HUES6 (cell line): ENCODE results near the gene CENPT.

Source experiments
- H3K27ac ChIP-seq: 2 replicates; pipeline ENCODE4 v1.7.0; 2013; ENCODE audit warnings: low read depth, mild to moderate bottlenecking, low read length, inconsistent platforms
- H3K27me3 ChIP-seq: 2 replicates; pipeline ENCODE4 v1.6.1; 2013; ENCODE audit warnings: low read length; ENCODE audit not compliant: control insufficient read depth, insufficient read depth
- H3K36me3 ChIP-seq: 2 replicates; pipeline ENCODE4 v1.6.1; 2013; ENCODE audit warnings: low read length; ENCODE audit not compliant: control insufficient read depth, insufficient read depth
- H3K4me1 ChIP-seq: 2 replicates; pipeline ENCODE4 v1.6.1; 2013; ENCODE audit warnings: low read length; ENCODE audit not compliant: control insufficient read depth, insufficient read depth
- H3K4me3 ChIP-seq: 2 replicates; pipeline ENCODE4 v1.5.1; 2013; ENCODE audit warnings: low read depth, low read length
- H3K9ac ChIP-seq: one replicate; pipeline ENCODE4 v1.6.1; 2013; ENCODE audit warnings: mild to moderate bottlenecking, low read length
- H3K9me3 ChIP-seq: 2 replicates; pipeline ENCODE4 v1.6.1; 2013; ENCODE audit warnings: low read depth, low read length; ENCODE audit not compliant: control insufficient read depth, insufficient read depth

CENPT gene

DNA sequence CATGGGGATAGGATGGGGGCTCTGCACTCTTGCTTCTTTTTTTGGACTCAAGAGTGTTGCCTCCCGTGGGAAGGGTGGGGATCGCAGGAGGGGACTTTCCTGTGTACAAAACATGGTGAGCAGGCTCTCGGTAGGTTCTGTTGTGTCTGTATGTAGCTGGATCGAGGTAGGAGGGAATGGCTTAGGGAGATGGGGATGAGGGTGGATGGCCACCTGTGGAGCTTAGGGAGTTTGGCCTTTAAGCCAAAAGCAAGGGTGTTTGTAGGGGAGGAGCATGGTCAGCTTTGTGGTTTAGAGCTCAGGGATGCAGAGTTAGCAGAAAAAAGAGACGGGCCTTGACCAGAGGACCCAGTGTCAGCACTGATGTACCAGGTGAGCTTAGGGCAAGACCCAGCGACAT lies 14.4 kb upstream of the CENPT start:
- peaks cover 56% of the 10 kb centered on the region for H3K36me3 ChIP-seq
- H3K4me1 ChIP-seq = peaks cover 20% of the 10 kb centered on the region
- no peak overlapping the region for H3K4me3 ChIP-seq
- H3K9me3 ChIP-seq = no peaks in the 10 kb centered on the region
- H3K9ac ChIP-seq = no peak overlapping the region
- H3K27ac ChIP-seq = no peak overlapping the region
- H3K27me3 ChIP-seq = no peaks in the 10 kb centered on the region

DNA sequence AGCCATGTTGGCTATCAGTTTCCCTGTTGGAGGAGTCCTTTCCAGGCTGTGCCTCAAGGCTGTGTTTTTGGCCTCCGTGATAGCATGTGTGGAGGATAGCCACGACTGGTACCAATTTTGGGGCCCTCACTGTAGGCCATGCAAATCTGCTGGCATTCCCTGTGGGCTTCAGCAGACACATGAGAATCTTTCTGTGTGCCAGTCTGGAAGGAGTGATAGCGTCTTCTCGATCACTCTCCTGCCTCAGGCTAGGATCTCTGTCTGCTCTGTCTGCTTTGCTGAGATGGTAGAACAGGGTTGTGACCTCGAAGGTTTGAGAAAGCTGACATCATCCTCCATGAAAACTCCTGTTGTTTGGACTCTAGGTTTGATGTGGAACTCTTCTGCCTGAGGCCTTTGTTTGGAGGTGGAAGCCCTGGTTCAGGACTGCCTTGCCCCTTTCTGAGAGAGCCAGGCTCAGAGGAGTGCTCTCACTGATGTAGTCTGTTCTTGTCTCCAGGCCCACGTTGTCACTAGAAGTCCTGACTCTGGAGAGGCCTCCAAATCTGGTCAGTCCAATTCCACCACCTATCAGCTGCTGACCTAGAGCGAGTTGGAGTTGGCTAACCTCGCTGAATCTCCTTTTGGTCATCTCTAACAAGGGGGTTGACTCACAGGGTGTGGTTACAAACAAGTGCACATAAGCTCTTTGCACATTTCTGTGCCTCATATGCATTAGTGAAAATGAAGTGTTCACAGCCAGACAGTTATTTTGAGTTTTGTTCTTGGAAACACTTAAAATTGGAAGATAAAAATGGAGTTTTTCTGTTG lies 13.3 kb upstream of the CENPT start:
- no peak overlapping the region for H3K9ac ChIP-seq
- no peak overlapping the region for H3K4me3 ChIP-seq
- H3K4me1 ChIP-seq = peaks cover 25% of the 10 kb centered on the region
- H3K27ac ChIP-seq = no peak overlapping the region
- H3K36me3 ChIP-seq = peaks cover 45% of the 10 kb centered on the region
- no peaks in the 10 kb centered on the region for H3K9me3 ChIP-seq
- no peaks in the 10 kb centered on the region for H3K27me3 ChIP-seq

DNA sequence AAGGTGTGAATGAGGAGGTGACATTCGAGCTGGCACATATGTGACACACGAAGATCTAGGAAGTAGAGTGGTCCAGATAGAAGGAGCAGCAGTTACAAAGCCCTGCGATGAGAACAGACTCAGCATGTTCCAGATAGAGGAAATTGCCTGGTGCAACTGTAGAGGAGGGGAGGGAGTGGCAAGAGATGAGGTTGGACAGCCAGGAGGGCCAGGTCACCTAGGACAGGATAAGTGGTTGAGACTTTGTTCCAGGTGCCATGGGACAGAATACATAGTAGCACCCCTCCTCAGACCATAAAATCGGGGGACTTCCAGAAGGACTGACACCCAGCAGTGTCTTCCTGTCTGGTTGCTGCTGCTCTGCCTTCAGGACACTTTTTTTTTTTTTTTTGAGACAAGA lies 11.0 kb upstream of the CENPT start:
- Histone ChIP-seq H3K27me3 (no peaks in the 10 kb centered on the region), H3K36me3 (peaks cover 38% of the 10 kb centered on the region), H3K27ac (peak overlapping the region; percentile 66; the same call in 1 of the 2 replicates), H3K4me3 (no peak overlapping the region), H3K9me3 (no peaks in the 10 kb centered on the region), H3K9ac (peak overlapping the region; percentile 6), H3K4me1 (peaks cover 39% of the 10 kb centered on the region)

DNA sequence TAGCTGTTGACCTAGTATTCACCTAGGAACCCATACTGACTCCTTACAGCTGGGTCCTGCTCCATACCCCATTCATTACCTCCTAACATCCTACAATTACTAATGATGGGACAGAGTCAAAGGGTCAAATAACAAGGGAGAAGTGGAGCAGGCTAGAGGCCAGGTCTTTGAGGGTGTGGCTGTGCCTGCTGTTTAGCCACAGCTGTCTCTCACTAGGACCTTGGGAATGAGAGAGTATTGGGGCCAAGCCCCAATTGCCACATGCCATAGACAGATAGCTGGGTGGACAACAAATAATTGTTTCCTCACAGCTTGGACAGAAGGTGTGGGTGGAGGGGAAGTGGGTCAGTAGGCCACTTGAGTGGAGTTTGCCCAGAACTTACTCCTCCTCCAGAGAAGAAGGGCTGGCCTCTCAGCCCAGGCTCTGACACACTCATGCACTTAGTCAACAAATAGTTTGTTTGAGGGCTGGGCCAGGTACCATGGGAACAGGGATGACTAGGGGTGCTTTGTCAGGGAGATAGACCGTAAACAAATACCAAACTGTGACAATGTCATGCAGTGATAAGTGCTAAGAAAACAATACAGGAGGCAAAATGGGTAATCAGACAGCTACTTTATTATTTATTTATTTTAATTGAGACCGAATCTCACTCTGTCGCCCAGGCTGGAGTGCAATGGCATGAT lies 10.2 kb upstream of the CENPT start:
- Histone ChIP-seq H3K27me3 (no peaks in the 10 kb centered on the region), H3K36me3 (peaks cover 32% of the 10 kb centered on the region), H3K4me1 (peaks cover 35% of the 10 kb centered on the region), H3K9me3 (no peaks in the 10 kb centered on the region), H3K9ac (peak overlapping the region; percentile 38), H3K27ac (peak overlapping the region; percentile 74), H3K4me3 (peak overlapping the region; percentile 12)

GRCh38 chr16:67856927-67857546 lies 9.5 kb upstream of the CENPT start:
- H3K9ac ChIP-seq = peak overlapping the region; percentile 38
- H3K4me3 ChIP-seq = peak overlapping the region; percentile 12; the same call in 1 of the 2 replicates
- peaks cover 26% of the 10 kb centered on the region for H3K36me3 ChIP-seq
- peaks cover 34% of the 10 kb centered on the region for H3K4me1 ChIP-seq
- peak overlapping the region; percentile 74 for H3K27ac ChIP-seq
- H3K27me3 ChIP-seq = no peaks in the 10 kb centered on the region
- no peaks in the 10 kb centered on the region for H3K9me3 ChIP-seq

DNA sequence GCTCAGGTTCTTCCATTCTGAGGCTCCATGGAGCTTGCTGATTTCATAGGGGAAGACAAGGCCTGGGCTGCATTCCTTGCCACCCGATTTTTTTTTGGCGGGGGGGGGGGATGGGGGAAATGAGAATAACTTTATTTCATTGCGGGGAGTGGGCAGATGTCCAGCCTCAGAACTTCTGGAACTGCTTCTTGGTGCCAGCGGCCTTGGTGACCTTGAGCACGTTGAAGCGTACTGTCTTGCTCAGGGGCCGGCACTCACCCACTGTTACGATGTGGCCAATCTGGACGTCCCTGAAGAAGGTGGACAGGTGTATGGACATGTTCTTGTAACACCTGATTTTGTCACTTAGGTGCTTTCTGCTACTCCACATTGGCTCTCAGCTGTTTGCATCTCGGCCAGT lies 8.3 kb upstream of the CENPT start:
- no peak overlapping the region for H3K27ac ChIP-seq
- no peaks in the 10 kb centered on the region for H3K9me3 ChIP-seq
- no peak overlapping the region for H3K4me3 ChIP-seq
- no peaks in the 10 kb centered on the region for H3K27me3 ChIP-seq
- H3K36me3 ChIP-seq = peaks cover 16% of the 10 kb centered on the region
- peaks cover 34% of the 10 kb centered on the region for H3K4me1 ChIP-seq
- H3K9ac ChIP-seq = no peak overlapping the region

DNA sequence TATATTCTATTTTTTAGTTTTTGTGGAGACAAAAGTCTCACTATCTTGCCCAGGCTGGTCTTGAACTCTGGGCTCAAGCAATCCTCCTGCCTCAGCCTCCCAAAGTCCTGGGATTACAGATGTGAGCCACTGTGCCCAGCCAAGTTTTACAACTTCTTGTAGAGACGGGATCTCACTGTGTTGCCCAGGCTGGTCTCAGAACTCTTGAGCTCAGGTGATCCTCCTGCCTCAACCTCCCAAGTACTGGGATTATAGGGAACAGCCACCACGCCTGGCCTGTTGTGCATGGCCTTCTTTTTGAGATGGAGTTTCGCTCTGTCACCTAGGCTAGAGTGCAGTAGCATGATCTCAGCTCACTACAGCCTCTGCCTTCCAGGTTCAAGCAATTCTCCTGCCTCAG lies 6.2 kb upstream of the CENPT start:
- peaks cover 34% of the 10 kb centered on the region for H3K4me1 ChIP-seq
- peaks cover 21% of the 10 kb centered on the region for H3K36me3 ChIP-seq
- no peak overlapping the region for H3K9ac ChIP-seq
- no peaks in the 10 kb centered on the region for H3K9me3 ChIP-seq
- no peak overlapping the region for H3K4me3 ChIP-seq
- no peak overlapping the region for H3K27ac ChIP-seq
- no peaks in the 10 kb centered on the region for H3K27me3 ChIP-seq

GRCh38 chr16:67848118-67848517 lies 625 bp upstream of the CENPT start:
- H3K4me3 ChIP-seq = peak overlapping the region; percentile 99
- no peaks in the 10 kb centered on the region for H3K27me3 ChIP-seq
- peak overlapping the region; percentile 97 for H3K27ac ChIP-seq
- H3K9me3 ChIP-seq = no peaks in the 10 kb centered on the region
- H3K36me3 ChIP-seq = peaks cover 14% of the 10 kb centered on the region
- peak overlapping the region; percentile 97 for H3K9ac ChIP-seq
- peaks cover 27% of the 10 kb centered on the region for H3K4me1 ChIP-seq

DNA sequence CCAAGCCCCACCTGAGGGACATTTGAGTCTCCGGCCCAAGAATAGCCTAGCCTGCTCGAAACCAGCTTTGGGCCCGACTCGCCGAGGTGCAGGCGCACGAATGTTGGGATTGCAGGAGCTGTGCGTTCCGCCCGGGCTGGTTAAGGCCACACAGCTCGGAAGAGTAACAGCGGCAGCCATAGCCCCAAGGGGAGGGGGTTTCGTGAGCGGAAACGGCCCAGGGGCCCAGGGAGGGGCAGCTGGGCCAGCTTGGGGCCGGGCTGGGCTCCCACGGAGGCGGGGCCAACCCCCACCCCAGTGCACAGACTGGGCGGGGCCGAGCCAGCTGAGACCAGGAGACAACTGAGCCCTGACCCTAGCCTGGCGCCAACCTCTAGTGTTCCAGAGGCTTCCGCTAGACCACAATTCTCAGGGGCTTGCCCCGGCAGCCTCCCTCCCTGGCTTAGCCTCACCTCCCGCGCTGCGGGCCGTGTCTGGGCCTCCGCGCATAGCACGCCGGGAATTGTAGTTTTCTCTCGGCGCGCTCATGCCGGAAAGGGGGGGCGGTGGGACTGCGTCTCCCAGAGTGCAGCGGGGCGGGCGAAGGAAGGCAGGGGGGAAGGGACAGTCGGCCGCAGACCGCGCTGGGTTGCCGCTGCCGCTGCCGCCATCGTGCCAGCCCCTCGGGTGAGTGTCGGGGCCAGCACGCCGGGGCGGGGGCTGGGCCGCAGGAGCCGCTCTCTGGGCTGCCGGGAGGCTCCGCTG lies 1.0 kb downstream of the CENPT start, which contains the start of gene NUTF2:
Gene NUTF2, plus strand, starts transcription at position 614 of the 744 bp plus-strand sequence. CDS start 18,198 bp downstream, outside the sequence.
- peak within 1 kb of the TSS; percentile 97 for H3K9ac ChIP-seq
- peak within 1 kb of the TSS; percentile 97 for H3K27ac ChIP-seq
- peaks cover 14% of the 10 kb centered on the region for H3K36me3 ChIP-seq
- peaks cover 29% of the 10 kb centered on the region for H3K4me1 ChIP-seq
- peak within 1 kb of the TSS; percentile 99 for H3K4me3 ChIP-seq
- H3K27me3 ChIP-seq = no peaks in the 10 kb centered on the region
- no peaks in the 10 kb centered on the region for H3K9me3 ChIP-seq

- H3K27ac ChIP-seq = peak overlapping the region; percentile 97
- peaks cover 14% of the 10 kb centered on the region for H3K36me3 ChIP-seq
- H3K9ac ChIP-seq = peak overlapping the region; percentile 97
- H3K9me3 ChIP-seq = no peaks in the 10 kb centered on the region
- peak overlapping the region; percentile 99 for H3K4me3 ChIP-seq
- H3K4me1 ChIP-seq = peaks cover 33% of the 10 kb centered on the region
- no peaks in the 10 kb centered on the region for H3K27me3 ChIP-seq
Observed at GRCh38 chr16:67846063-67846319, 1.5 kb downstream of the CENPT start.
